SHP77 treated with DMSO at 0.1 percent for 48 hours (cell line): ENCODE results near the gene FXYD6.
"Not testable (repeated sequence)": the region's sequence is repeated elsewhere in the genome, so short reads cannot be mapped to it uniquely, and the experiment has no call there.

ENCODE experiments used
- DNase-seq: peaks from one replicate; lab custom pipeline; 2025; lab: John Stamatoyannopoulos, UW

FXYD6 gene

DNA sequence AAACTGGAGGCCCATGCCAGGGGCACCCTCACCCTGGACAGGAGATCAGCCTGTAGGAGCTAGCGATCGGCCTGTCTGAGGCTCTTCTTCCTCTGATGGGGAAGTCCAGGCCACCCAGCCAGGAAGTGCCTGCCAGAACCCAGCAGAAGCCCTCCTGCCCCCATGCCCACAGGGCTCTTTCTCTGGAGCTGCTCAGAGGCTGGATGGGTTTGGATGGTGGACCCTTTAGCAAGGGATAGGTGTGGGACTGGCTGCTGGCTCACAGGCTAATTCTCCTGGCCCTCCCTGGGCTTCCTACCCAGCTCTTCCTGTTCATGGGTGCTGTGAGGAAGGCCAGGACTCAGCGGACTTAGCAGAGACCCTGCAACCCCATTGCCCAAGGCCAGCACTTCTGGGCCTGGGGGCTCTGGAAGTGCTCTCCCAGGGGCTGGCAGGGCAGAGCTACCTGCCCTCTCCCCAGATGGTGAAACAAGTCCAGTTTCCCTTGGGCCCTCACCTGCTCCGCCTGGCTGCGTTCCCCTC lies 59.6 kb downstream of the FXYD6 start:
- no peak for DNase-seq

DNA sequence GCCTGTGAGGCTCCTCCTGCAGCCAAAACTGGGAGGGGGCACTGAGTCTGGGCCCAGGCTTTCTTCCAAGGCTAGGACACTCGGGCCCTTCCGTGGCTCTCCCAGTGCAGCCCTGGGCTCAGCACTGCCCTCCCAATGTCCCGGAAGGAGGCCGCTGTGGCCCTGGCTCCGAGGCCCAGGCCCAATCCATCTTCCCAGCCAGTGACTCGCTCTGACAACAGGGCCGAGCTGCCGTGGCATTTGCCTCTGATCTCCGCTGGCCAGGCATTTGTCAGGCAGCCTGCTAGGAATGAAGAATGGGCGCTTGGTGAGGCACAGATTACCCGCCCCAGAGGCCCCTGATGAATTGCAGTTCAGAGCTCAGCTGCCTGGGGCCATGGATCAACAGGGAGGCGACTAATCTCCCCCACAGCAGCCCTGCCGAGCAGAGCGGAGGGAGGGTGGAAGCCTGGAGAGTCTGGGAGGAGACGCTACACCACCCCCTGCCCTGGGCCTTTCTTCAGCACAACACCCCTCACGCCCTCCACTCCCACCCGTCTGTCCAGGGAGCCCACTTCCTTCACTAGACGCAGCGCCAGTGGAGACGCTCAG lies 60.2 kb downstream of the FXYD6 start:
- no peak for DNase-seq

DNA sequence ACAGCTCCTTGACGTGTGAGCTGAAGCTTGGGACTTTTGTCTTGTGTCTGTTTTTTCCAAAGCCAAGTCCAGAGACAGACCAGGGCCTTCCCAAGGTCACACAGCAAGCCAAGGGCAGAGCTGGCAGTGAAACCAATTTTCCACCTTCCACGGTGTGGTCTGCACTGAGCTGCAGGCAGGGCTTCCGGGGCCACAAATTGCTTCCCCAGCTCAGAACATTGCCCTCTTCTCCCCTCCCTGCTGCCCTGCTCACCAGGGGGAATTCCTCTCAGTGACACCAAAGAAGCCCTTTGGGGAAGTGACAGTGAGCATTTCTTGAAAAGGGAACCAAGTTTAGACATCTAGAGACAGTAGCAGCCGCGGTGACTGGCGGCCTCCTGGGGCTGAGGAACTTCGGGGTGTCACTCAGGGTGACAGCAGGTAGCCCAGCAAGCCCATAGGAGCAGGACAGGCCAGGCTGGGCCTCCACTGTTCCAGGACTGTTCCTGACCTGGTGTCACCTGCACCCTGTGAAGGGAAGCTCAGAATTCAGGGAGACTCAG lies 61.1 kb downstream of the FXYD6 start:
- DNase-seq, result no peak

- DNase-seq, result no peak
These were observed 61.6 kb downstream of the FXYD6 start for GRCh38 chr11:117814766-117815261.

GRCh38 chr11:117814204-117814765 lies 62.2 kb downstream of the FXYD6 start:
- no peak for DNase-seq

- DNase-seq, result not testable (repeated sequence)
These were observed 66.4 kb downstream of the FXYD6 start for GRCh38 chr11:117810056-117810451.

DNA sequence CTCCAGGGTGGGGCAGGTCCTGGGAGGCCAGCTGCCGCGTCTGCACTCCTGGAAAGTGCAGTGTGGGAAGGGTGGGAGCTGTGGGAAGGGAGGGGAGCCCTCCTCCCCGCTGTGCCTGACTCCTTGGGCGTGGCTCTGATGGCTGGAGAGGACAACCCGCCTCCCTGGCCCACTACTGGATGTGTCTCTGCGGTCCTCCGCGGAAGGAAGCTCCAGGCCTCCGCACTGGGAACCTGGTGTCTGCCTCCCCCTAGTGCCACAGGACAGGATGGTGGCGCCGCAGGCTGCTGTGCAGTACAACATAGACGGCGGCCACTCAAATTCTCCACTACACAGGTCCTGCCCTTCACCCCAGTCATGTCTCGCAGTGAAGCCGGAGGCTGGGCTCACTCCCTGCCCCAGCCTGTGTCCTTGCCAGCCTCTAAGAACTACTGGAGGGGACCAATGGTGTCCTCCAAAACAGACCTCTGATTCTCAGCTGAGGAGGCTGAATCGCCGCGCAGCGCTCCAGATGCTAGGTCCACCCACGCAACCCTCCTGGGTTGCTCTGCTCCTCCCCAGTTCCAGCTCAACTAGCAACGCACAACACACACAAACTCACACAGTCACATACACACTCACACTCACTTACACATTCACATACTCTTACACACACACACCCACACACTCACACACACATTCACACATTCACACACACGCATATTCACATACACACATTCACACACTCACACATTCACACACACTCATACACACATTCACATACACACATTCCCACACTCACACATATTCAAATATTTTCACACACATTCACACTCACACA lies 67.0 kb downstream of the FXYD6 start:
- peak; percentile 53 for DNase-seq

GRCh38 chr11:117808784-117809183 lies 67.7 kb downstream of the FXYD6 start:
- no peak for DNase-seq

DNA sequence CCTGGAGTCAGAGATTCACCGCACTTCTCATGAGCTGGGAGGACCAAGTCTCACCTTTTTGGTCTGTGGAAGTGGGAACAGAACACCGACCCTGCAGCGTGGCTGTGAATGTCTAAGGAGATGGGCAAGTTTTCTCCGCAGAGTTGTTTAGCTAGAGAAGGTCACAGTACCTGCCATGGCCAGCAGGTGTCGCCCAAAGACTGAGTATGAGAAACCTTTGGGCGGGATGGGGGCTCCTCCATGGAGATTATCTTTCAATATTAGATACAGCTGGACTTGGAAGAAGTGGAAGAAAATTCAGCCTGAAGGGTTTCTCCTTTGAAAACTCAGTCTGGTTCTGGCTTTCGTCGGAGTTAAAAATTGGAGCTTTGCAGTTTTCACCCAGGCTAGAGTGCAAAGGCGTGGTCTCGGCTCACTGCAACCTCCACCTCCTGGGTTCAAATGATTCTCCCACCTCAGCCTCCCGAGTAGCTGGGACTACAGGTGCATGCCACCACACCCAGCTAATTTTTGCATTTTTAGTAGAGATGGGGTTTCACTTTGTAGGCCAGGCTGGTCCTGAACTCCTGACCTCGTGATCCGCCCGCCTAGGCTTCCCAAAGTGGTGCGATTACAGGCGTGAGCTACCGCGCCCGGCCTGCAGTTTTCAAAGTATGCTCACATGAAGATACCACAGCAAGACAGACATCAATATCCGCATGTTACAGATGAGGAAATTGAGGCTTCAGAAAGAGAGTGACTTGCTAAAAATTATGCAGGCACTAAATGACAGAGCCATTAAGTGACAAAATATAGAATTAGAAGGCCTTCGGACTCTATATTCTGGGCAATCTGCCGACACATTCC lies 68.8 kb downstream of the FXYD6 start:
- peak; percentile 6 for DNase-seq

DNA sequence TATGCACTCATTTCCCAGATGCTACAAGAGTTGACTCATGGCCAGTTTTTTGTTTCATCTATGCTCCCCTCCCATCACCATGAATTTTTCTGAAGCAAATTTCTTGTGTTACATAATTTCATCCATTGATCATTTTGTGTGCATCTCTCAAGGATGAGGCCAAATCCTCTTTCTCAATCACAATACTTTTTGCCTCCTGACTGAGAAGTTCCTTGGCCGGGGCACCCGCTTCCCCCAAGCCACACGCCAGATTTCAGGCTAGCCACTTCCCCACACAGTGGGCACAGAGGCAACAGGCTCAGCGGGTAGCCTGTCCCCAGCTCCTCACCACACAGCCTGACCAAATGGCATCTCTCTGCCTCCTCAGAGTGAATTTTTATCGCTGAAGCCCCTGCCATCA lies 69.6 kb downstream of the FXYD6 start:
- no peak for DNase-seq

GRCh38 chr11:117805045-117805444 lies 71.4 kb downstream of the FXYD6 start:
- DNase-seq, result no peak

DNA sequence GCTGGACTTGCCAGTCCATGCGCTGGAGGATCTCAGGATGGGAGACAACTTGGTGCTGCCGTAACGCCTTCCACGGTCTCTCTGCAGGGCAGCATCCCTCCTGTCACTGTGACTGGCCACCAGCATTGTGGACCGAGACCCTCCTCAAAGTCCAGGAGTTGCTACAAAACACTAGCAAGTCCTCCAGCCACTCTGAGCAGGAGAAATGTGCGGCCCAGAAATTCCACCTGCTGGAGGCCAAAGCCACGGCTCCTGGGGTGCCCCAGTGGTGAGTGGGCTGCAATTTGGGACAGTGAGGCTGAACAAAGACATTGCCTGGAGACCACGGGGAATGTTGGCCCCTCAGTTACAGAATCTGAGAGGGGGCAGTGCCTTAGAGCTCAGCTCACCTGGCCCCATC lies 72.6 kb downstream of the FXYD6 start:
- DNase-seq, result no peak

- DNase-seq, result no peak
These were observed 76.8 kb downstream of the FXYD6 start for GRCh38 chr11:117799634-117800033.

- DNase-seq, result no peak
These were observed 79.5 kb downstream of the FXYD6 start, which contains the start of gene DSCAML1 for GRCh38 chr11:117796872-117797529. DSCAML1 (minus strand) TSS chr11:117797216; CDS start chr11:117797079, 137 bp downstream.

DNA sequence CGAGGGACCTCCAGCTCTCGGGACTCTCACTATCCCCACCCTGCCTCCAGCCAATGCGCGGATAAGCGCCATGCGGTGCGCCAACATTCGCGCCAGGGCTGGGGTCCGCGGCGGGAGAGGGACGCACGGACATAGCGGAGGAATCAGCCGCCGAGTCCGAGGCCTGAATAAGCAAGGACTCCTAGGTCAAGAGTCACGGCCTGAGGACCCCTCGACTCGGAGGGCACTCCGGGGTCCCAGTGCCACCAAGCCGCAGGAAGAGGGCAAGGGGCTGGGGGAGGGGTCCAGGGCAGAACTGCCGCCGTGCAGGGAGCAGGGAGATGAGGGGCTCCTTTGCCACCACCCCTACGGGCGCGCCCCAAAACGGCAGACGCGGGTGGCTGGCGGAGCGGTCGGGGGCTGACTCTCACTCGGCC lies 80.0 kb downstream of the FXYD6 start:
- no peak for DNase-seq

GRCh38 chr11:117795638-117796455 lies 80.6 kb downstream of the FXYD6 start:
- no peak for DNase-seq

DNA sequence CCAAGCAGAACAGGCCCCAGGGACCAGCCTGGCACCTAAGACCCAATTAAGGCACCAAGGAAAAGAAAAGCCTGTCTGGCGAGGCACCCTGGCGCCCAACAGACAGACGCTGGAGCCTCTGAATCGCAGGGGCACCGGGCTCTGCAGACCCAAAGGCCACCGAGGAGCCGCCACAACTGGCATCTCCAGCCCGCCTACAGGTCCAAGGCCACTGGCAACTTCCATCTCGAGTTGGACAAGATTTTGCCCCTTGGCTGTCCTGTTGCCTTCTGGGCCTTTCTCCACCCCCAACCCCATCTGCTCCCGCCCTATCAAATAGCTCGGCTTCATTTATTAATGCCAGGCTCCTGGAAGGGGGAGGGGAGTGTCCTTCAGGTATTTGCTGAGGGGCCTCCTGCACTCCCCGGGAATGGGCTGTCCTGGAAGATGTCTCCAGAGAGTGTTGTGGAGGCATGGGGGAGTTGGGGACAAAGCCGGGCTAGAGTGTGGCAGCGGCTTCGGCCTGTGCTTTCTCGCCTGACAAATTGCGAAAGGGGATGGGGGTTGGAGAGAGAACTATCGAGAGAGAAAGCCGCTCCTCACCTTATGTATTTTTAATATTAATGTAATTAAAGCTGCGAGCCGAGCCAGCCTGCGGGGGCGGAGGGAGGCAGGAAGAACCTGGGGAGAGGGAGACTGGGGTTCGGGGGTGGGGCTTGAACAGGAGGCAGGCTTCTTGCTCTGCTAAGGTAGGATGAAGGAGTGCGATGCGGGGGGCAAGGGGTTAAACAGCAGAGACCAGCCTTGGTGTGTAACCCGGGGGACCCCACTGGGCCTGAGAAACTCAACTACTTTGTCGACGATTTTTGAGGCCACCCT lies 81.5 kb downstream of the FXYD6 start:
- no peak for DNase-seq

DNA sequence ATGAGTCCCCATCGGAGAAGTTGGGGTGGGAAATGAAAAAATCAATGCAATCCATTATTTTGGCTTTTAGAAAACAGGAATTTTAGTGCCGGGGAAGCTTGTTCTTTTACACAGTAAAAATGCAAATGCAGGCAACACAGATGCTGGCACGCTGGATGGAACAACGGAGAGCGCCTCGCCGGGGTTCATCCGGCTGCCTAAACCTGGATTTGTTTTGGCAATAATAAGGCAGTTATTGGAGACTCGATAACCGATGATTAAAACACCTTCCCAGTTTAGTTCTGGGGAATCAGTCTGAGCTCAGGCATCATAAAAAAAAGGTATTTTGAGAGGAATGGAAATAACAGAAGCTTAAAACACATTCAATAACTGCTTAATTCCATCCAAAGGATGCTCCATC lies 82.3 kb downstream of the FXYD6 start:
- DNase-seq, result no peak

- DNase-seq, result no peak
These were observed 82.9 kb downstream of the FXYD6 start for GRCh38 chr11:117793583-117793982.
